IMR-90 (cell line): ENCODE results near the gene TMEM141.

Experiments used
- BHLHE40 ChIP-seq: fragments of 150-350 bp; IDR thresholded peaks from 2 replicates; pipeline ENCODE4 v1.6.1; 2016; ENCODE audit warnings: mild to moderate bottlenecking, low read depth, low read length
- CEBPB ChIP-seq: IDR thresholded peaks from 2 replicates; pipeline ENCODE4 v1.6.1; 2012; ENCODE audit warnings: low read depth, low read length, improper control_type of control experiment
- CHD1 ChIP-seq: IDR thresholded peaks from 2 replicates; pipeline ENCODE4 v1.6.1; 2012; ENCODE audit warnings: low read depth, low read length, improper control_type of control experiment
- MAZ ChIP-seq: IDR thresholded peaks from 2 replicates; pipeline ENCODE4 v1.6.1; 2012; ENCODE audit warnings: low read depth, mild to moderate bottlenecking, low read length, improper control_type of control experiment, moderate library complexity, borderline replicate concordance
- MXI1 ChIP-seq: IDR thresholded peaks from 2 replicates; pipeline ENCODE4 v1.6.1; 2012; ENCODE audit warnings: low read depth, mild to moderate bottlenecking, low read length, moderate library complexity, borderline replicate concordance
- NFE2L2 ChIP-seq: fragments of 150-350 bp; IDR thresholded peaks from 2 replicates; pipeline ENCODE4 v1.6.1; 2016; ENCODE audit warnings: low read depth, mild to moderate bottlenecking, low read length
- POLR2A ChIP-seq: IDR thresholded peaks from 2 replicates; pipeline ENCODE4 v1.6.1; 2012; ENCODE audit warnings: mild to moderate bottlenecking, low read depth, low read length
- RAD21 ChIP-seq: IDR thresholded peaks from 2 replicates; pipeline ENCODE4 v1.6.1; 2012; ENCODE audit warnings: low read length, improper control_type of control experiment
- RCOR1 ChIP-seq: IDR thresholded peaks from 2 replicates; pipeline ENCODE4 v1.6.1; 2012; ENCODE audit warnings: mild to moderate bottlenecking, low read length, improper control_type of control experiment; ENCODE audit not compliant: insufficient replicate concordance
- SMC3 ChIP-seq: fragments of 150-350 bp; IDR thresholded peaks from 2 replicates; pipeline ENCODE4 v1.6.1; 2016; ENCODE audit warnings: low read depth, mild to moderate bottlenecking, antibody characterized with exemption, low read length, moderate library complexity
- TF ChIP-seq, protein P1 (sequence below): conservative IDR thresholded peaks from 2 replicates; pipeline ENCODE4 v1.5.1; 2012; ENCODE audit warnings: mild to moderate bottlenecking, low read depth, low read length, improper control_type of control experiment
- TF ChIP-seq, protein P2 (sequence below): fragments of 150-350 bp; IDR thresholded peaks from 2 replicates; pipeline ENCODE4 v1.6.1; 2016; ENCODE audit warnings: low read depth, mild to moderate bottlenecking, low read length, moderate library complexity, borderline replicate concordance
- TF ChIP-seq, protein P3 (sequence below): fragments of 150-350 bp; IDR thresholded peaks from 2 replicates; pipeline ENCODE4 v1.6.1; 2017; ENCODE audit warnings: mild to moderate bottlenecking, antibody characterized with exemption, low read length, low read depth

DNA sequence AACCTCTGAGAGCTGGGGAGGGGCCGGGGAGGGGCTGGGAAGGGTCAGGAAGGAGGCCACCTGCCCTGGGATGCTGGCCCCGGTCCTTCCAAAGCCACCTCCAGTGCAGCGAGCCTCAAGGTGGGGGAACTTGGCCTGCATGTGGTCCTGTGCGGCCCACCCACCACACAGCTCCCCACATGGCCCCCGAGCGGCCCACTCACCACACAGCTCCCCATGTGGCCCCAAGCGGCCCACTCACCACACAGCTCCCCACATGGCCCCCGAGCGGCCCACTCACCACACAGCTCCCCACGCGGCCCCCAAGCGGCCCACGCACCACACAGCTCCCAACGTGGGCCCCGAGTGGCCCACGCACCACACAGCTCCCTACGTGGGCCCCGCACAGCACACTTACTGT lies 46.4 kb upstream of the TMEM141 start:
- TF ChIP-seq, protein P1, sequence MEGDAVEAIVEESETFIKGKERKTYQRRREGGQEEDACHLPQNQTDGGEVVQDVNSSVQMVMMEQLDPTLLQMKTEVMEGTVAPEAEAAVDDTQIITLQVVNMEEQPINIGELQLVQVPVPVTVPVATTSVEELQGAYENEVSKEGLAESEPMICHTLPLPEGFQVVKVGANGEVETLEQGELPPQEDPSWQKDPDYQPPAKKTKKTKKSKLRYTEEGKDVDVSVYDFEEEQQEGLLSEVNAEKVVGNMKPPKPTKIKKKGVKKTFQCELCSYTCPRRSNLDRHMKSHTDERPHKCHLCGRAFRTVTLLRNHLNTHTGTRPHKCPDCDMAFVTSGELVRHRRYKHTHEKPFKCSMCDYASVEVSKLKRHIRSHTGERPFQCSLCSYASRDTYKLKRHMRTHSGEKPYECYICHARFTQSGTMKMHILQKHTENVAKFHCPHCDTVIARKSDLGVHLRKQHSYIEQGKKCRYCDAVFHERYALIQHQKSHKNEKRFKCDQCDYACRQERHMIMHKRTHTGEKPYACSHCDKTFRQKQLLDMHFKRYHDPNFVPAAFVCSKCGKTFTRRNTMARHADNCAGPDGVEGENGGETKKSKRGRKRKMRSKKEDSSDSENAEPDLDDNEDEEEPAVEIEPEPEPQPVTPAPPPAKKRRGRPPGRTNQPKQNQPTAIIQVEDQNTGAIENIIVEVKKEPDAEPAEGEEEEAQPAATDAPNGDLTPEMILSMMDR = no peak
- TF ChIP-seq BHLHE40 = no peak
- TF ChIP-seq POLR2A = no peak
- TF ChIP-seq MAZ = no peak
- TF ChIP-seq, protein P2, sequence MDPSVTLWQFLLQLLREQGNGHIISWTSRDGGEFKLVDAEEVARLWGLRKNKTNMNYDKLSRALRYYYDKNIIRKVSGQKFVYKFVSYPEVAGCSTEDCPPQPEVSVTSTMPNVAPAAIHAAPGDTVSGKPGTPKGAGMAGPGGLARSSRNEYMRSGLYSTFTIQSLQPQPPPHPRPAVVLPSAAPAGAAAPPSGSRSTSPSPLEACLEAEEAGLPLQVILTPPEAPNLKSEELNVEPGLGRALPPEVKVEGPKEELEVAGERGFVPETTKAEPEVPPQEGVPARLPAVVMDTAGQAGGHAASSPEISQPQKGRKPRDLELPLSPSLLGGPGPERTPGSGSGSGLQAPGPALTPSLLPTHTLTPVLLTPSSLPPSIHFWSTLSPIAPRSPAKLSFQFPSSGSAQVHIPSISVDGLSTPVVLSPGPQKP = no peak
- TF ChIP-seq SMC3 = no peak
- TF ChIP-seq, protein P3, sequence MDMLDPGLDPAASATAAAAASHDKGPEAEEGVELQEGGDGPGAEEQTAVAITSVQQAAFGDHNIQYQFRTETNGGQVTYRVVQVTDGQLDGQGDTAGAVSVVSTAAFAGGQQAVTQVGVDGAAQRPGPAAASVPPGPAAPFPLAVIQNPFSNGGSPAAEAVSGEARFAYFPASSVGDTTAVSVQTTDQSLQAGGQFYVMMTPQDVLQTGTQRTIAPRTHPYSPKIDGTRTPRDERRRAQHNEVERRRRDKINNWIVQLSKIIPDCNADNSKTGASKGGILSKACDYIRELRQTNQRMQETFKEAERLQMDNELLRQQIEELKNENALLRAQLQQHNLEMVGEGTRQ = no peak
- no peak for TF ChIP-seq RAD21
- no peak for TF ChIP-seq CHD1
- TF ChIP-seq CEBPB = no peak
- TF ChIP-seq MXI1 = no peak
- no peak for TF ChIP-seq NFE2L2
- TF ChIP-seq RCOR1 = no peak
